Suprapubic skin (tissue), 4 donors: ENCODE results near the gene REV3L. TPM values are rescaled to one million over a fixed set of nuclear protein-coding genes. Genes with fewer than 3 reads are reported as not detected.
"Not testable (repeated sequence)": the region's sequence is repeated elsewhere in the genome, so short reads cannot be mapped to it uniquely, and the experiment has no call there.

ENCODE experiments used
- DNase-seq, 2 donors: peaks; one replicate each; pipeline ENCODE4 v3.0.0-alpha.2; 2019; ENCODE audit warnings: low spot score in 2 of 2
- H3K27ac ChIP-seq: fragments of 200-600 bp; sonication (generic); one replicate; pipeline ENCODE4 v1.5.1; 2019
- H3K27me3 ChIP-seq: fragments of 200-600 bp; sonication (generic); one replicate; pipeline ENCODE4 v1.5.1; 2019
- H3K36me3 ChIP-seq: fragments of 200-600 bp; sonication (generic); one replicate; pipeline ENCODE4 v1.5.1; 2019
- H3K4me1 ChIP-seq: fragments of 200-600 bp; sonication (generic); one replicate; pipeline ENCODE4 v1.5.1; 2019
- H3K4me3 ChIP-seq: fragments of 200-600 bp; sonication (generic); one replicate; pipeline ENCODE4 v1.5.1; 2019; ENCODE audit warnings: mild to moderate bottlenecking
- H3K9me3 ChIP-seq: fragments of 200-600 bp; sonication (generic); one replicate; pipeline ENCODE4 v1.5.1; 2019
- EP300 ChIP-seq: sonication (generic); formaldehyde crosslinking; IDR thresholded peaks from one replicate; pipeline ENCODE4 v1.6.1; 2017; ENCODE audit warnings: antibody characterized with exemption
- POLR2A ChIP-seq, 2 donors: fragments of 450-650 bp; IDR thresholded peaks; one replicate each; pipeline ENCODE4 v1.6.1; 2017; ENCODE audit warnings: antibody characterized with exemption in 2 of 2, mild to moderate bottlenecking in 2 of 2, moderate library complexity in 2 of 2
- POLR2AphosphoS5 ChIP-seq, 3 donors: sonication (generic); formaldehyde crosslinking; IDR thresholded peaks; one replicate each; pipeline ENCODE4 v1.6.1; 2017; ENCODE audit warnings: antibody characterized with exemption in 3 of 3
- WGBS: methylation state at CpG from one replicate; pipeline ENCODE4 v1.1.5; 2018; 5-methylcytosine and 5-hydroxymethylcytosine counted together
- total RNA-seq, 4 donors: library from RNA; depleted of rRNA; stranded (reverse); fragments of >200 nt; gene quantifications; one replicate each; pipeline ENCODE4 v1.1.0, GENCODE V29; 2016
- TF ChIP-seq, protein P1 (sequence below), 2 donors: fragments of 200-600 bp in 1 of 2; fragments of 450-650 bp in 1 of 2; sonication (generic) in 1 of 2; IDR thresholded peaks; one replicate each; pipeline ENCODE4 v1.5.1; 2016 to 2019; ENCODE audit warnings: antibody characterized with exemption in 2 of 2, mild to moderate bottlenecking in 1 of 2, moderate library complexity in 1 of 2

The REV3L gene
- total RNA-seq, 4 donors from 2014 or later = 15.7 to 47.5 (median 21.5) TPM

DNA sequence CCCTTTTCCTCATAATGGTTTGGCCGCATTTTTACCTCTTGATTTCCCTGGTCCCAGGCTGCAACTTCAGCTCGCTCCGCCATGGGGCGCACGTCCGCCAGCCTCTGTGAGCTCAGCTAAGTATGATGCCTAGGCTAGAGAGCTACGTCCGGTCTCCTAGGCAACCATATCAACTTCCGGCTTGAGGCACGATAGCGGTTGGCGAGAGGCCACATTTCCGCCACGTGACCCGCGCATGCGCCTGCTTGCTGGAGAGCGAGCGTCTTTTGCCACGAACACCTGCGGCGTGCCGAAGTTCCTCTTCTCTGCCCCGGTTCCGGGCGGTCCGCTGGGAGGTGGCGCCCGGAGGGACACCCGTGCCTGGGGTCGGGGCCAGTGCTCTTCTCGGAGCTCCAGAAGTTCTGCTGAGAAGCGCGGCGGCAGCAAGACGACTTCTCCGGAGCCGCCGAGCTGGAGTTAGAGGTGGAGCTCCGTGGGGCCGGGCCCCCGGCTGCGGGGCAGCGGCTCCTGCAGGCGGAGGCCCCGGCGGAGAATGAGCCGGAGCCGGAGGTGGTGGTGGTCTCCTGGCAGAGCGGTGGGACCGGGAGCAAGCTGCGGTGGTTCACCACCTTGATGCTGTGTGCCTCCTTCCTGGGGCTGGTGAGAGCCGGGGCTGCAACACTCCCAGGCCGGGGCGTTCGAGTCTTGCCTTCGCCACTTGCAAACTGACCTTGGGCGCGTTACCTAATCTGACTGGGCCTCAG is 223.8 kb downstream of the REV3L start:
- H3K9me3 ChIP-seq = no peaks in the 10 kb centered on the region
- peak overlapping the region; percentile 82 for H3K4me3 ChIP-seq
- no peaks in the 10 kb centered on the region for H3K36me3 ChIP-seq
- TF ChIP-seq POLR2A (IDR thresholded peaks at IDR 0.05) (peak in 1 of 2 donors; percentile 73), EP300 (no peak), POLR2AphosphoS5 (IDR thresholded peaks at IDR 0.05) (peak; percentile 40 to 98 (median 93))
- TF ChIP-seq, protein P1, sequence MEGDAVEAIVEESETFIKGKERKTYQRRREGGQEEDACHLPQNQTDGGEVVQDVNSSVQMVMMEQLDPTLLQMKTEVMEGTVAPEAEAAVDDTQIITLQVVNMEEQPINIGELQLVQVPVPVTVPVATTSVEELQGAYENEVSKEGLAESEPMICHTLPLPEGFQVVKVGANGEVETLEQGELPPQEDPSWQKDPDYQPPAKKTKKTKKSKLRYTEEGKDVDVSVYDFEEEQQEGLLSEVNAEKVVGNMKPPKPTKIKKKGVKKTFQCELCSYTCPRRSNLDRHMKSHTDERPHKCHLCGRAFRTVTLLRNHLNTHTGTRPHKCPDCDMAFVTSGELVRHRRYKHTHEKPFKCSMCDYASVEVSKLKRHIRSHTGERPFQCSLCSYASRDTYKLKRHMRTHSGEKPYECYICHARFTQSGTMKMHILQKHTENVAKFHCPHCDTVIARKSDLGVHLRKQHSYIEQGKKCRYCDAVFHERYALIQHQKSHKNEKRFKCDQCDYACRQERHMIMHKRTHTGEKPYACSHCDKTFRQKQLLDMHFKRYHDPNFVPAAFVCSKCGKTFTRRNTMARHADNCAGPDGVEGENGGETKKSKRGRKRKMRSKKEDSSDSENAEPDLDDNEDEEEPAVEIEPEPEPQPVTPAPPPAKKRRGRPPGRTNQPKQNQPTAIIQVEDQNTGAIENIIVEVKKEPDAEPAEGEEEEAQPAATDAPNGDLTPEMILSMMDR (IDR thresholded peaks at IDR 0.05) = peak; percentile 94 to 96
- no peaks in the 10 kb centered on the region for H3K27me3 ChIP-seq
- H3K4me1 ChIP-seq = peaks cover 18% of the 10 kb centered on the region
- WGBS = under 1% methylated on average over 43 of the region's 59 CpGs
- peak; percentile 99 for DNase-seq
- H3K27ac ChIP-seq = peak overlapping the region; percentile 86

DNA sequence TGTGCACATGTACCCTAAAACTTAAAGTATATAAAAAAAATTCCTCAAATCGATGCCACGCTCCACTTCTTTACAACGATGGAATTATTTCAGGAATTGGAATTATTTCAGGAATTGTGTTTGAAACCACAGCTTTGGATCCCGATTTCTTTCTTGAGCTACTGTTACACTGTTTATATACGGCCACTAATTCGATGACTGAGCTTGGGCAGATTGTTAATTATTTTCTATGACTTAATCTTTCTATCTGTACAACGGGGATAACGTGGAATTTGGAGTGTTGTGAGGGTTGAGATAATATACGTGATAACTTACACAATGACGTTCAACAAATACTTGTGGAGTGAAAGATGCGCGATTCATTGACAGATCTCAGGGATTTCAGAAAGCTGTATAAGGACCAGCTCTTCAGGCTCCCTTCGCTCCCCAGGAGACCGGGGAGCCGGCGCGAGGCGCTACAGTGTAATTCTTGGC is 224.4 kb downstream of the REV3L start:
- H3K9me3 ChIP-seq = no peaks in the 10 kb centered on the region
- WGBS = 12% methylated on average over 18 of the region's 18 CpGs
- H3K4me1 ChIP-seq = peaks cover 18% of the 10 kb centered on the region
- no peaks in the 10 kb centered on the region for H3K27me3 ChIP-seq
- DNase-seq = no peak
- peak overlapping the region; percentile 82 for H3K4me3 ChIP-seq
- H3K36me3 ChIP-seq = no peaks in the 10 kb centered on the region
- TF ChIP-seq, protein P1 (IDR thresholded peaks at IDR 0.05) = no peak
- TF ChIP-seq EP300 = no peak
- no peak for TF ChIP-seq POLR2A (IDR thresholded peaks at IDR 0.05)
- no peak for TF ChIP-seq POLR2AphosphoS5 (IDR thresholded peaks at IDR 0.05)
- H3K27ac ChIP-seq = peak overlapping the region; percentile 86

DNA sequence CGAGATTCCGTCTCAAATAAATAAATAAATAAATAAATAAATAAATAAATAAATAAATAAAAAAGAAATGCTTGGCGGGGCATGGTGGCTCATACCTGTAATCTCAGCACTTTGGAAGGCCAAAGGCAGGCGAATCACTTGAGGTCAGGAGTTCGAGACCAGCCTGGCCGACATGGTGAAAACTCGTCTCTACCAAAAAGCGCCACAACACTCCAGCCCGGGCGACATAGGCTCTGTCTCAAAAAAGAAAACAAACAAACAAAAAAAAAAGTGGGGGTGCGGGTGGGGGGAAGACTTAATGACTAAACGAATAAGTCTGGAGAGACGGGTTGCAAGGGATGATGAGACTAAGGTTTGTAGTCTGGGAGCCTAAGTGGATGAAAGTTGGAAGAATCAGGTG is 225.0 kb downstream of the REV3L start:
- DNase-seq = no peak
- Histone ChIP-seq H3K4me1 (peaks cover 18% of the 10 kb centered on the region), H3K36me3 (no peaks in the 10 kb centered on the region), H3K27ac (no peak overlapping the region), H3K4me3 (no peak overlapping the region), H3K27me3 (no peaks in the 10 kb centered on the region), H3K9me3 (no peaks in the 10 kb centered on the region)
- TF ChIP-seq POLR2A (IDR thresholded peaks at IDR 0.05) = no peak
- TF ChIP-seq POLR2AphosphoS5 (IDR thresholded peaks at IDR 0.05) = no peak
- TF ChIP-seq, protein P1 (IDR thresholded peaks at IDR 0.05) = no peak
- TF ChIP-seq EP300 = no peak
- WGBS = 92% methylated on average over 13 of the region's 13 CpGs

DNA sequence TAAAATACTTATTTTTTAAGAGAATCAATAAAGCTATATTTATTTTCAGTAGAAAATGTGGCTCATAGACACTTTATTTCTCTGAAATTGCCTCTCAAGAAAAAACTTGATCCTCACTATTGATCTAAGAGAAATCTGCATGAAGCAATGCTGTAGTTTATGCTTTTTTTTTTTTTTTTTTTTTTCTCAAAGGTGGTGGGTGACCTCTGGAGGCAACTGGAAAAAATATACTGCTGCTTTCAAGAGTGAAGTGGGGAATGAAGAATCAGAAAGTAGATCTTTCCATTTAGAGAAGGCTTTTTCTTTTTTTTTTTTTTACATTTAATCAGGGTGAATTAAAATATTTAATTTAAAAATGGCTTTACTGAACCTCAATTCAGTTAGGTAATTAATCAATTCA is 226.4 kb downstream of the REV3L start:
- no peak for TF ChIP-seq POLR2A (IDR thresholded peaks at IDR 0.05)
- TF ChIP-seq, protein P1 (IDR thresholded peaks at IDR 0.05) = no peak
- TF ChIP-seq POLR2AphosphoS5 (IDR thresholded peaks at IDR 0.05) = no peak
- TF ChIP-seq EP300 = no peak
- H3K36me3 ChIP-seq = no peaks in the 10 kb centered on the region
- peaks cover 18% of the 10 kb centered on the region for H3K4me1 ChIP-seq
- no peaks in the 10 kb centered on the region for H3K27me3 ChIP-seq
- H3K9me3 ChIP-seq = no peaks in the 10 kb centered on the region
- no peak overlapping the region for H3K4me3 ChIP-seq
- no peak for DNase-seq
- H3K27ac ChIP-seq = no peak overlapping the region

DNA sequence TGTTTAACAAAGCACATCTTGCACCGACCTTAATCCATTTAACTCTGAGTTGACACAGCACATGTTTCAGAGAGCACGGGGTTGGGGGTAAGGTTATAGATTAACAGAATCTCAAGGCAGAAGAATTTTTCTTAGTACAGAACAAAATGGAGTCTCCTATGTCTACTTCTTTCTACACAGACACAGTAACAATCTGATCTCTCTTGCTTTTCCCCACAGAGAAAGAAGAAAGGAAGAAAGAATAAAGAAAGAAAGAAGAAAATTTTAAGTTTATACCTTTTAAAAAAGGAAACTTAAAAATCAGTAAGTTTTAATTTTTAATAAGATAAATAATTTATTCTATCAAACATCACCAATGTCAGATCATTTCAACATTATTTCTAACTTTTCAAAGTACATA is 227.2 kb downstream of the REV3L start:
- DNase-seq, H3K4me3 ChIP-seq, H3K27me3 ChIP-seq, H3K27ac ChIP-seq, H3K36me3 ChIP-seq, H3K9me3 ChIP-seq: not testable (repeated sequence)
- H3K4me1 ChIP-seq = peaks cover 18% of the 10 kb centered on the region
- WGBS = 47% methylated on average over 2 of the region's 2 CpGs
